Fibroblast of lung (primary cell): ENCODE results near the gene GPR155.

Source experiments
- CTCF ChIP-seq, 2 donors: IDR thresholded peaks in 1 of 2; conservative IDR thresholded peaks in 1 of 2; 1 replicate in 1 of 2; 2 replicates in 1 of 2; pipeline ENCODE4 v1.5.1; 2011 to 2012; ENCODE audit warnings: low read length in 2 of 2, control low read depth in 1 of 2, inconsistent platforms in 1 of 2, low read depth in 1 of 2, mild to moderate bottlenecking in 1 of 2
- EZH2 ChIP-seq: IDR thresholded peaks from 2 replicates; pipeline ENCODE4 v1.5.1; 2012; ENCODE audit warnings: low read length, control low read depth, mild to moderate bottlenecking; ENCODE audit errors: missing control alignments

GRCh38 chr2:174492963-174493431, 6.2 kb upstream of the GPR155 start:
- TF ChIP-seq CTCF (conservative IDR thresholded peaks at IDR 0.05 in 1 of 2, IDR thresholded peaks at IDR 0.05 in 1 of 2; ENCODE audit: low read depth in 1 of 2, low read length in 2 of 2) (no peak), EZH2 (no peak)
